Measurements from ENCODE around the gene PREX1. TPM values are rescaled to one million over a fixed set of nuclear protein-coding genes. Genes with fewer than 3 reads are reported as not detected.
"Not testable (repeated sequence)": the region's sequence is repeated elsewhere in the genome, so short reads cannot be mapped to it uniquely, and the experiment has no call there.

The PREX1 gene
- total RNA-seq, 2 donors from 2014 or later = 6.2 to 11.8 TPM

- DNase-seq (no peak), ATAC-seq (no peak)
- intact Hi-C loops (cut with DNase I, micrococcal nuclease) = no loop called here
Measured at GRCh38 chr20:48770700-48771442, 56.9 kb downstream of the PREX1 start.

- DNase-seq (no peak), ATAC-seq (no peak)
- intact Hi-C loops (cut with DNase I, micrococcal nuclease) = no loop called here
Measured at GRCh38 chr20:48769069-48769983, 58.5 kb downstream of the PREX1 start.

- intact Hi-C loops (cut with DNase I, micrococcal nuclease) = no loop called here
- DNase-seq = no peak
- no peak for ATAC-seq
Measured at GRCh38 chr20:48766961-48767960, 60.5 kb downstream of the PREX1 start.

GRCh38 chr20:48766205-48766604, 61.6 kb downstream of the PREX1 start:
- intact Hi-C loops (cut with DNase I, micrococcal nuclease) = no loop called here
- DNase-seq (no peak), ATAC-seq (no peak)

- intact Hi-C loops (cut with DNase I, micrococcal nuclease) = no loop called here
- ATAC-seq = no peak
- DNase-seq = no peak
Measured at GRCh38 chr20:48765359-48765758, 62.4 kb downstream of the PREX1 start.

- intact Hi-C loops (cut with DNase I, micrococcal nuclease) = no loop called here
Measured at GRCh38 chr20:48763216-48763914, 64.4 kb downstream of the PREX1 start.

GRCh38 chr20:48761874-48762273, 65.9 kb downstream of the PREX1 start:
- intact Hi-C loops (cut with DNase I, micrococcal nuclease) = no loop called here
- DNase-seq (no peak), ATAC-seq (no peak)

More at GRCh38 chr20:48763216-48763914, 64.4 kb downstream of the PREX1 start:
- no peak for ATAC-seq
- DNase-seq = no peak

- DNase-seq = peak; percentile 37 to 53
- no peak for ATAC-seq
- intact Hi-C loops (cut with DNase I, micrococcal nuclease) = no loop called here
Measured at GRCh38 chr20:48761023-48761785, 66.6 kb downstream of the PREX1 start.

- ATAC-seq (peak; percentile 42), DNase-seq (peak in 1 of 2 donors; percentile 37)
- intact Hi-C loops (cut with DNase I, micrococcal nuclease) = no loop called here
Measured at GRCh38 chr20:48760403-48760983, 67.3 kb downstream of the PREX1 start.

GRCh38 chr20:48759631-48760245, 68.1 kb downstream of the PREX1 start:
- intact Hi-C loops (cut with DNase I, micrococcal nuclease) = no loop called here
- no peak for DNase-seq
- no peak for ATAC-seq

GRCh38 chr20:48758206-48758820, 69.5 kb downstream of the PREX1 start:
- no peak for ATAC-seq
- no peak for DNase-seq
- intact Hi-C loops (cut with DNase I, micrococcal nuclease) = no loop called here

GRCh38 chr20:48756774-48757173, 71.0 kb downstream of the PREX1 start:
- intact Hi-C loops (cut with DNase I, micrococcal nuclease); ATAC-seq; DNase-seq: not testable (repeated sequence)

GRCh38 chr20:48754292-48754691, 73.5 kb downstream of the PREX1 start:
- no peak for DNase-seq
- ATAC-seq = no peak
- intact Hi-C loops (cut with DNase I, micrococcal nuclease) = no loop called here

GRCh38 chr20:48752963-48753362, 74.8 kb downstream of the PREX1 start:
- ATAC-seq = no peak
- no peak for DNase-seq
- intact Hi-C loops (cut with DNase I, micrococcal nuclease) = no loop called here

GRCh38 chr20:48751871-48752270, 75.9 kb downstream of the PREX1 start:
- DNase-seq (no peak), ATAC-seq (no peak)
- intact Hi-C loops (cut with DNase I, micrococcal nuclease) = no loop called here

GRCh38 chr20:48750941-48751635, 76.7 kb downstream of the PREX1 start:
- ATAC-seq = no peak
- DNase-seq = peak; percentile 30 to 41
- intact Hi-C loops (cut with DNase I, micrococcal nuclease) = no loop called here

Data from left colon (tissue), 2 donors.